GM12878 (cell line): Measurements from ENCODE around the gene TRABD2A. TPM values are rescaled to one million over a fixed set of nuclear protein-coding genes. Genes with fewer than 3 reads are reported as not detected.

Experiments
- ATAC-seq: fragments of 200-7000 bp; cut with Tn5 transposase; 3 replicates; pipeline ENCODE4 v1.9.1; 2020; ENCODE audit warnings: mild to moderate bottlenecking, moderate library complexity
- BruUV-seq: library from RNA; stranded (reverse); fragments of 400-500 nt; replicated peaks from 2 replicates; lab custom pipeline; 2021; lab: Mats Ljungman, UMichigan
- CTCF ChIA-PET: fragments of 300-600 bp; sonication (Branson Sonifier 250); formaldehyde crosslinking; extraction: SDS; loops from one replicate; lab custom pipeline; 2021; ENCODE audit warnings: inconsistent platforms; lab: Yijun Ruan, JAX
- POLR2A ChIA-PET: fragments of 350-600 bp; formaldehyde crosslinking; extraction: SDS; loops from one replicate; lab custom pipeline; 2021; ENCODE audit warnings: inconsistent platforms; lab: Charles Lee
- RAD21 ChIA-PET: fragments of 300-600 bp; sonication (Branson Sonifier 250); formaldehyde crosslinking; loops from one replicate; lab custom pipeline; 2023; ENCODE audit warnings: antibody characterized with exemption; ENCODE audit not compliant: unreplicated experiment; lab: Charles Lee
- SMC1A ChIA-PET: fragments of 300-600 bp; sonication (Branson Sonifier 250); formaldehyde crosslinking; loops from one replicate; lab custom pipeline; 2023; ENCODE audit not compliant: unreplicated experiment, uncharacterized antibody; lab: Charles Lee
- DNase-seq: peaks from one replicate; pipeline ENCODE4 v3.0.0-alpha.2; 2011; ENCODE audit warnings: low read depth, low spot score
- FAIRE-seq: peaks from 3 replicates; lab custom pipeline; 2011; peaks lifted over from hg19 to GRCh38; lab: Jason Lieb, UNC
- H2AFZ ChIP-seq: 2 replicates; pipeline ENCODE4 v1.6.0; 2011; ENCODE audit warnings: low read depth, low read length, control low read depth; ENCODE audit not compliant: control insufficient read depth
- H3K27ac ChIP-seq: 2 replicates; pipeline ENCODE4 v1.5.1; 2011; ENCODE audit warnings: control low read depth; ENCODE audit not compliant: control insufficient read depth, insufficient read depth
- H3K27me3 ChIP-seq, 2 experiments: replicated peaks in 1 of 2; 2 replicates each; pipeline versions ENCODE4 v1.6.0 to v1.6.1; 2011; ENCODE audit warnings: low read length in 1 of 2; ENCODE audit not compliant: control insufficient read depth in 2 of 2, insufficient read depth in 2 of 2
- H3K36me3 ChIP-seq, 2 experiments: 2 replicates each; pipeline ENCODE4 v1.5.1; 2011; ENCODE audit warnings: low read length in 1 of 2; ENCODE audit not compliant: control insufficient read depth in 2 of 2, insufficient read depth in 2 of 2
- H3K4me1 ChIP-seq: 2 replicates; pipeline ENCODE4 v1.6.1; 2011; ENCODE audit warnings: mild to moderate bottlenecking, low read length, moderate library complexity, mixed read lengths; ENCODE audit not compliant: control insufficient read depth, insufficient read depth
- H3K4me2 ChIP-seq: 2 replicates; pipeline ENCODE4 v1.6.0; 2011; ENCODE audit warnings: control low read depth; ENCODE audit not compliant: control insufficient read depth, insufficient read depth
- H3K4me3 ChIP-seq: fragments of 200-600 bp; sonication (generic); 2 replicates; pipeline ENCODE4 v1.5.1; 2016
- H3K79me2 ChIP-seq: 2 replicates; pipeline ENCODE4 v1.6.0; 2011; ENCODE audit warnings: low read length; ENCODE audit not compliant: control insufficient read depth, insufficient read depth
- H3K9ac ChIP-seq: 2 replicates; pipeline ENCODE4 v1.8.0; 2011; ENCODE audit warnings: low read length, control low read depth, mixed read lengths; ENCODE audit not compliant: control insufficient read depth, insufficient read depth
- H3K9me3 ChIP-seq: replicated peaks from 3 replicates; pipeline ENCODE4 v1.5.1; 2011; ENCODE audit warnings: mild to moderate bottlenecking, low read length; ENCODE audit not compliant: control insufficient read depth, insufficient read depth
- H4K20me1 ChIP-seq: 2 replicates; pipeline ENCODE4 v1.6.0; 2011; ENCODE audit not compliant: control insufficient read depth, insufficient read depth
- CEBPB ChIP-seq, 2 experiments: fragments of 150-350 bp in 1 of 2; IDR thresholded peaks; 2 replicates each; pipeline ENCODE4 v1.6.1; 2012 to 2014; ENCODE audit warnings: low read depth in 2 of 2, low read length in 2 of 2, borderline replicate concordance in 1 of 2, inconsistent platforms in 1 of 2
- CHD4 ChIP-seq: fragments of 200-600 bp; sonication (generic); IDR thresholded peaks from 2 replicates; pipeline ENCODE4 v1.6.1; 2016; ENCODE audit warnings: mild to moderate bottlenecking
- ETV6 ChIP-seq, 2 experiments: fragments of 450-650 bp in 1 of 2; IDR thresholded peaks in 1 of 2; conservative IDR thresholded peaks in 1 of 2; 2 replicates each; pipeline ENCODE4 v1.6.1; 2014; ENCODE audit warnings: antibody characterized with exemption in 1 of 2, borderline replicate concordance in 1 of 2, low read depth in 1 of 2, mild to moderate bottlenecking in 1 of 2, moderate library complexity in 1 of 2
- GABPA ChIP-seq: IDR thresholded peaks from 2 replicates; pipeline ENCODE4 v1.6.1; 2014; ENCODE audit warnings: antibody characterized with exemption, low read depth, mild to moderate bottlenecking, inconsistent platforms
- GATAD2B ChIP-seq: fragments of 450-650 bp; conservative IDR thresholded peaks from 2 replicates; pipeline ENCODE4 v1.6.1; 2017; ENCODE audit warnings: low read depth, mild to moderate bottlenecking, moderate library complexity
- JUND ChIP-seq: IDR thresholded peaks from 2 replicates; pipeline ENCODE4 v1.6.1; 2012; ENCODE audit warnings: low read depth, mild to moderate bottlenecking, low read length, improper control_type of control experiment, moderate library complexity
- MEF2B ChIP-seq: fragments of 450-650 bp; IDR thresholded peaks from 2 replicates; pipeline ENCODE4 v1.6.1; 2018; ENCODE audit warnings: mild to moderate bottlenecking, moderate library complexity; ENCODE audit not compliant: partially characterized antibody, poor library complexity, severe bottlenecking
- MXI1 ChIP-seq: fragments of 150-350 bp; IDR thresholded peaks from 2 replicates; pipeline ENCODE4 v1.6.1; 2011; ENCODE audit warnings: low read depth, mild to moderate bottlenecking, inconsistent platforms, low read length, improper control_type of control experiment
- MYB ChIP-seq: fragments of 150-350 bp; IDR thresholded peaks from 2 replicates; pipeline ENCODE4 v1.6.1; 2014; ENCODE audit warnings: mild to moderate bottlenecking, low read depth, low read length, borderline replicate concordance
- NKRF ChIP-seq: fragments of 450-650 bp; conservative IDR thresholded peaks from 2 replicates; pipeline ENCODE4 v1.6.1; 2017; ENCODE audit warnings: mild to moderate bottlenecking, moderate library complexity
- PAX8 ChIP-seq: fragments of 450-650 bp; IDR thresholded peaks from 2 replicates; pipeline ENCODE4 v1.6.1; 2017; ENCODE audit warnings: mild to moderate bottlenecking, moderate library complexity
- SRF ChIP-seq, 2 experiments: IDR thresholded peaks; 2 replicates each; pipeline ENCODE4 v1.6.1; 2011; ENCODE audit warnings: low read depth in 2 of 2, low read length in 2 of 2, mild to moderate bottlenecking in 1 of 2, moderate library complexity in 1 of 2
- SUZ12 ChIP-seq: fragments of 200-600 bp; sonication (generic); IDR thresholded peaks from one replicate; pipeline ENCODE4 v1.6.1; 2018; ENCODE audit warnings: antibody characterized with exemption, mild to moderate bottlenecking; ENCODE audit not compliant: unreplicated experiment
- USF2 ChIP-seq: IDR thresholded peaks from 2 replicates; pipeline ENCODE4 v1.6.1; 2011; ENCODE audit warnings: low read depth, low read length, improper control_type of control experiment, borderline replicate concordance
- YBX1 ChIP-seq: fragments of 450-650 bp; IDR thresholded peaks from 2 replicates; pipeline ENCODE4 v1.6.1; 2016; ENCODE audit warnings: antibody characterized with exemption
- ZBTB33 ChIP-seq: fragments of 450-650 bp; IDR thresholded peaks from 2 replicates; pipeline ENCODE4 v1.6.1; 2017; ENCODE audit warnings: mild to moderate bottlenecking
- in situ Hi-C: fragments of 300-500 bp; cut with MboI; formaldehyde crosslinking; loops from 9 replicates; pipeline ENCODE4 v1.14.3; 2018; ENCODE audit warnings: mixed read lengths
- intact Hi-C: fragments of 100-400 bp; cut with micrococcal nuclease; formaldehyde crosslinking; loops from one replicate; pipeline ENCODE4 v1.14.2; 2022; ENCODE audit not compliant: unreplicated experiment
- polyA plus RNA-seq, 11 experiments: library from polyadenylated mRNA; depleted of rRNA in 4 of 11; unstranded in 6 of 11; stranded (reverse) in 5 of 11; fragments of >200 nt; fragmentation: Nextera tagmentation in 4 of 11; fragmentation: Illumina TruSeq in 1 of 11; extraction: Ambion mirVana in 4 of 11; extraction: Trizol in 1 of 11; gene quantifications; 1 replicate in 1 of 11; 2 replicates in 10 of 11; pipeline versions ENCODE4 v1.2.1 to v1.2.3, GENCODE V29; 2011 to 2016; ENCODE audit warnings: inconsistent platforms in 2 of 11, missing spikeins in 2 of 11, low read depth in 1 of 11
- total RNA-seq, 4 experiments: library from RNA; depleted of rRNA in 3 of 4; stranded (reverse); fragments of >200 nt in 3 of 4; fragmentation: Illumina TruSeq in 1 of 4; extraction: Trizol in 1 of 4; gene quantifications; 2 replicates each; pipeline versions ENCODE4 v1.2.1 to v1.2.3, GENCODE V29; 2013 to 2021

TRABD2A gene
- total and polyA plus RNA-seq, 10 of the 15 experiments (the other 5 are each of a cell fraction or from before 2014, with no cell fraction given) = 1.4 to 7.6 (median 4.1) TPM

GRCh38 chr2:84885111-84885510 lies 4.2 kb upstream of the TRABD2A start (continued):
- no peak for TF ChIP-seq NKRF
- TF ChIP-seq ZBTB33 = no peak
- no peak for TF ChIP-seq PAX8

- H3K9me3 ChIP-seq = no peaks in the 10 kb centered on the region
- ChIA-PET SMC1A (interaction anchor here (1.1 kb wide), 1 partner anchor 41 kb away, joined by 8 read pairs; no protein-coding TSS in a partner anchor), RAD21 (interaction anchor here (6.7 kb wide), 1 partner anchor 41 kb away, joined by 43 read pairs; no protein-coding TSS in a partner anchor), CTCF (interaction anchor here (0.6 to 11.1 kb wide), 3 partner anchors 36 to 59 kb away, joined by 3 to 133 read pairs (median 22); no protein-coding TSS in a partner anchor), POLR2A (interaction anchor here (0.6 to 1.0 kb wide), 2 partner anchors 14 kb away, joined by 3 to 4 read pairs; no protein-coding TSS in a partner anchor)
- peaks cover 0 to 9% of the 10 kb centered on the region in 2 experiments; a peak in 3 of 4 replicates for H3K27me3 ChIP-seq
- H3K4me3 ChIP-seq = no peak overlapping the region
- no peaks in the 10 kb centered on the region for H3K36me3 ChIP-seq
- no peak overlapping the region for H3K27ac ChIP-seq
- no peak overlapping the region for H3K4me2 ChIP-seq
- in situ Hi-C loops (loop anchor here (10.0 kb wide), 1 partner anchor 400 kb away; no protein-coding TSS in a partner anchor), intact Hi-C loops (loop anchor here (5.0 kb wide), 1 partner anchor 128 kb away; no protein-coding TSS in a partner anchor)
- ATAC-seq = no peak
- no peaks in the 10 kb centered on the region for H3K79me2 ChIP-seq
- H3K4me1 ChIP-seq = peaks cover 27% of the 10 kb centered on the region
- no peak for FAIRE-seq
- no peak for DNase-seq
- H3K9ac ChIP-seq = no peak overlapping the region
- no TSS peak for BruUV-seq
- H2AFZ ChIP-seq = no peak overlapping the region
- H4K20me1 ChIP-seq = no peaks in the 10 kb centered on the region
- TF ChIP-seq MYB (no peak), ETV6 (conservative IDR thresholded peaks at IDR 0.05 in 1 of 2, IDR thresholded peaks at IDR 0.05 in 1 of 2; ENCODE audit: borderline replicate concordance in 1 of 2, low read depth in 1 of 2) (no peak), CEBPB (IDR thresholded peaks at IDR 0.05; ENCODE audit: borderline replicate concordance in 1 of 2, low read depth in 2 of 2, low read length in 2 of 2) (no peak), GABPA (no peak), SUZ12 (no peak), GATAD2B (no peak), MEF2B (no peak), YBX1 (no peak), SRF (IDR thresholded peaks at IDR 0.05; ENCODE audit: low read depth in 2 of 2, low read length in 2 of 2) (no peak), JUND (no peak), MXI1 (no peak), CHD4 (no peak), USF2 (no peak)
These were observed 3.6 kb upstream of the TRABD2A start for GRCh38 chr2:84884449-84884848.
